ENCODE data around the gene GALM.
"Not testable (repeated sequence)": the region's sequence is repeated elsewhere in the genome, so short reads cannot be mapped to it uniquely, and the experiment has no call there.

The GALM gene

GRCh38 chr2:38708900-38709566, 43.1 kb downstream of the GALM start:
- peaks cover 0 to 3% (median 0%) of the 10 kb centered on the region in 4 experiments for H3K4me1 ChIP-seq (ENCODE audit: control extremely low read depth in 1 of 4, control insufficient read depth in 4 of 4, insufficient read depth in 4 of 4, low read length in 3 of 4)
- ChIA-PET POLR2A (interaction anchor here (0.7 kb wide), 1 partner anchor 251 kb away, joined by 3 read pairs; no protein-coding TSS in a partner anchor), CTCF (interaction anchor here (1.0 to 2.1 kb wide), 2 partner anchors 9 to 33 kb away, joined by 3 to 6 read pairs; no protein-coding TSS in a partner anchor)
- no peak overlapping the region for H3K4me3 ChIP-seq (ENCODE audit: control insufficient read depth in 1 of 7, extremely low read depth in 1 of 7, insufficient read depth in 4 of 7, low read depth in 2 of 7, low read length in 6 of 7)
- no peaks in the 10 kb centered on the region for H3K27me3 ChIP-seq (replicated peaks in 2 of 5; ENCODE audit: control insufficient read depth in 4 of 5, insufficient read depth in 5 of 5, low read length in 4 of 5)
- 100% methylated on average over 8 of the region's 12 CpGs for WGBS (ENCODE audit: insufficient coverage)
- no peak overlapping the region for H3K27ac ChIP-seq (ENCODE audit: insufficient read depth in 1 of 2, low read depth in 1 of 2, low read length in 2 of 2, poor library complexity in 1 of 2, severe bottlenecking in 2 of 2)
- no peaks in the 10 kb centered on the region for H3K36me3 ChIP-seq (ENCODE audit: control insufficient read depth in 4 of 4, insufficient read depth in 4 of 4, low read length in 3 of 4)
- H3K9me3 ChIP-seq (ENCODE audit: control extremely low read depth in 1 of 5, control insufficient read depth in 4 of 5, insufficient read depth in 2 of 5, low read depth in 1 of 5, low read length in 4 of 5) = no peaks in the 10 kb centered on the region
- no peak for DNase-seq

- Histone ChIP-seq H3K27ac (ENCODE audit: insufficient read depth in 1 of 2, low read depth in 1 of 2, low read length in 2 of 2, poor library complexity in 1 of 2, severe bottlenecking in 2 of 2) (no peak overlapping the region), H3K36me3 (ENCODE audit: control insufficient read depth in 4 of 4, insufficient read depth in 4 of 4, low read length in 3 of 4) (no peaks in the 10 kb centered on the region), H3K4me1 (ENCODE audit: control extremely low read depth in 1 of 4, control insufficient read depth in 4 of 4, insufficient read depth in 4 of 4, low read length in 3 of 4) (peaks cover 0 to 3% (median 0%) of the 10 kb centered on the region in 4 experiments), H3K27me3 (replicated peaks in 2 of 5; ENCODE audit: control insufficient read depth in 4 of 5, insufficient read depth in 5 of 5, low read length in 4 of 5) (no peaks in the 10 kb centered on the region), H3K4me3 (ENCODE audit: control insufficient read depth in 1 of 7, extremely low read depth in 1 of 7, insufficient read depth in 4 of 7, low read depth in 2 of 7, low read length in 6 of 7) (no peak overlapping the region), H3K9me3 (ENCODE audit: control extremely low read depth in 1 of 5, control insufficient read depth in 4 of 5, insufficient read depth in 2 of 5, low read depth in 1 of 5, low read length in 4 of 5) (no peaks in the 10 kb centered on the region)
- ChIA-PET POLR2A (no interaction called here), CTCF (interaction anchor here (1.0 kb wide), 1 partner anchor 32 kb away, joined by 3 read pairs; no protein-coding TSS in a partner anchor)
- DNase-seq = no peak
- 94% methylated on average over 4 of the region's 5 CpGs for WGBS (ENCODE audit: insufficient coverage)
Observed at GRCh38 chr2:38709567-38710194, 43.8 kb downstream of the GALM start.

GRCh38 chr2:38711558-38711957, 45.6 kb downstream of the GALM start:
- POLR2A ChIA-PET = no interaction called here

GRCh38 chr2:38712413-38712812, 46.5 kb downstream of the GALM start:
- no peak overlapping the region for H3K27ac ChIP-seq (ENCODE audit: insufficient read depth in 1 of 2, low read depth in 1 of 2, low read length in 2 of 2, poor library complexity in 1 of 2, severe bottlenecking in 2 of 2)
- no peaks in the 10 kb centered on the region for H3K27me3 ChIP-seq (replicated peaks in 2 of 5; ENCODE audit: control insufficient read depth in 4 of 5, insufficient read depth in 5 of 5, low read length in 4 of 5)
- no peaks in the 10 kb centered on the region for H3K9me3 ChIP-seq (ENCODE audit: control extremely low read depth in 1 of 5, control insufficient read depth in 4 of 5, insufficient read depth in 2 of 5, low read depth in 1 of 5, low read length in 4 of 5)
- ChIA-PET CTCF (no interaction called here), POLR2A (no interaction called here)
- WGBS (ENCODE audit: insufficient coverage) = 97% methylated on average over 7 of the region's 7 CpGs
- no peaks in the 10 kb centered on the region for H3K36me3 ChIP-seq (ENCODE audit: control insufficient read depth in 4 of 4, insufficient read depth in 4 of 4, low read length in 3 of 4)
- no peak for DNase-seq
- H3K4me1 ChIP-seq (ENCODE audit: control extremely low read depth in 1 of 4, control insufficient read depth in 4 of 4, insufficient read depth in 4 of 4, low read length in 3 of 4) = peaks cover 0 to 3% (median 0%) of the 10 kb centered on the region in 4 experiments
- no peak overlapping the region for H3K4me3 ChIP-seq (ENCODE audit: control insufficient read depth in 1 of 7, extremely low read depth in 1 of 7, insufficient read depth in 4 of 7, low read depth in 2 of 7, low read length in 6 of 7)

More at GRCh38 chr2:38711558-38711957, 45.6 kb downstream of the GALM start:
- H3K4me3 ChIP-seq (ENCODE audit: control insufficient read depth in 1 of 7, extremely low read depth in 1 of 7, insufficient read depth in 4 of 7, low read depth in 2 of 7, low read length in 6 of 7) = no peak overlapping the region
- H3K27me3 ChIP-seq (replicated peaks in 2 of 5; ENCODE audit: control insufficient read depth in 4 of 5, insufficient read depth in 5 of 5, low read length in 4 of 5) = no peaks in the 10 kb centered on the region
- no peak overlapping the region for H3K27ac ChIP-seq (ENCODE audit: insufficient read depth in 1 of 2, low read depth in 1 of 2, low read length in 2 of 2, poor library complexity in 1 of 2, severe bottlenecking in 2 of 2)
- H3K36me3 ChIP-seq (ENCODE audit: control insufficient read depth in 4 of 4, insufficient read depth in 4 of 4, low read length in 3 of 4) = no peaks in the 10 kb centered on the region
- H3K4me1 ChIP-seq (ENCODE audit: control extremely low read depth in 1 of 4, control insufficient read depth in 4 of 4, insufficient read depth in 4 of 4, low read length in 3 of 4) = peaks cover 0 to 3% (median 0%) of the 10 kb centered on the region in 4 experiments
- no peaks in the 10 kb centered on the region for H3K9me3 ChIP-seq (ENCODE audit: control extremely low read depth in 1 of 5, control insufficient read depth in 4 of 5, insufficient read depth in 2 of 5, low read depth in 1 of 5, low read length in 4 of 5)
- DNase-seq = no peak
- CTCF ChIA-PET = no interaction called here

GRCh38 chr2:38712871-38713270, 47.0 kb downstream of the GALM start:
- Histone ChIP-seq H3K36me3 (ENCODE audit: control insufficient read depth in 4 of 4, insufficient read depth in 4 of 4, low read length in 3 of 4) (no peaks in the 10 kb centered on the region), H3K27ac (ENCODE audit: insufficient read depth in 1 of 2, low read depth in 1 of 2, low read length in 2 of 2, poor library complexity in 1 of 2, severe bottlenecking in 2 of 2) (no peak overlapping the region), H3K4me3 (ENCODE audit: control insufficient read depth in 1 of 7, extremely low read depth in 1 of 7, insufficient read depth in 4 of 7, low read depth in 2 of 7, low read length in 6 of 7) (no peak overlapping the region), H3K9me3 (ENCODE audit: control extremely low read depth in 1 of 5, control insufficient read depth in 4 of 5, insufficient read depth in 2 of 5, low read depth in 1 of 5, low read length in 4 of 5) (no peaks in the 10 kb centered on the region), H3K27me3 (replicated peaks in 2 of 5; ENCODE audit: control insufficient read depth in 4 of 5, insufficient read depth in 5 of 5, low read length in 4 of 5) (no peaks in the 10 kb centered on the region), H3K4me1 (ENCODE audit: control extremely low read depth in 1 of 4, control insufficient read depth in 4 of 4, insufficient read depth in 4 of 4, low read length in 3 of 4) (peaks cover 0 to 3% (median 0%) of the 10 kb centered on the region in 4 experiments)
- 83% methylated on average over 3 of the region's 4 CpGs for WGBS (ENCODE audit: insufficient coverage)
- DNase-seq = no peak
- CTCF ChIA-PET = interaction anchor here (0.9 to 1.4 kb wide), 4 partner anchors 20 to 131 kb away, joined by 3 to 5 read pairs (median 4); no protein-coding TSS in a partner anchor
- POLR2A ChIA-PET = interaction anchor here (0.7 kb wide), 1 partner anchor 1530 kb away, joined by 3 read pairs; no protein-coding TSS in a partner anchor

- ChIA-PET POLR2A (interaction anchor here (0.7 kb wide), 1 partner anchor 1530 kb away, joined by 3 read pairs; no protein-coding TSS in a partner anchor), CTCF (interaction anchor here (0.9 to 1.4 kb wide), 6 partner anchors 10 to 132 kb away, joined by 3 to 5 read pairs (median 4); no protein-coding TSS in a partner anchor)
- no peak overlapping the region for H3K27ac ChIP-seq (ENCODE audit: insufficient read depth in 1 of 2, low read depth in 1 of 2, low read length in 2 of 2, poor library complexity in 1 of 2, severe bottlenecking in 2 of 2)
- H3K27me3 ChIP-seq (replicated peaks in 2 of 5; ENCODE audit: control insufficient read depth in 4 of 5, insufficient read depth in 5 of 5, low read length in 4 of 5) = no peaks in the 10 kb centered on the region
- peaks cover 0 to 3% (median 0%) of the 10 kb centered on the region in 4 experiments for H3K4me1 ChIP-seq (ENCODE audit: control extremely low read depth in 1 of 4, control insufficient read depth in 4 of 4, insufficient read depth in 4 of 4, low read length in 3 of 4)
- no peak overlapping the region for H3K4me3 ChIP-seq (ENCODE audit: control insufficient read depth in 1 of 7, extremely low read depth in 1 of 7, insufficient read depth in 4 of 7, low read depth in 2 of 7, low read length in 6 of 7)
- peak in 1 of 3 donors; percentile 26 for DNase-seq
- no peaks in the 10 kb centered on the region for H3K9me3 ChIP-seq (ENCODE audit: control extremely low read depth in 1 of 5, control insufficient read depth in 4 of 5, insufficient read depth in 2 of 5, low read depth in 1 of 5, low read length in 4 of 5)
- no peaks in the 10 kb centered on the region for H3K36me3 ChIP-seq (ENCODE audit: control insufficient read depth in 4 of 4, insufficient read depth in 4 of 4, low read length in 3 of 4)
- 39% methylated on average over 3 of the region's 3 CpGs for WGBS (ENCODE audit: insufficient coverage)
Observed at GRCh38 chr2:38713338-38713737, 47.4 kb downstream of the GALM start.

GRCh38 chr2:38714941-38715340, 49.0 kb downstream of the GALM start:
- H3K27me3 ChIP-seq (replicated peaks in 2 of 5; ENCODE audit: control insufficient read depth in 4 of 5, insufficient read depth in 5 of 5, low read length in 4 of 5); H3K4me1 ChIP-seq (ENCODE audit: control extremely low read depth in 1 of 4, control insufficient read depth in 4 of 4, insufficient read depth in 4 of 4, low read length in 3 of 4); H3K4me3 ChIP-seq (ENCODE audit: control insufficient read depth in 1 of 7, extremely low read depth in 1 of 7, insufficient read depth in 4 of 7, low read depth in 2 of 7, low read length in 6 of 7); H3K27ac ChIP-seq (ENCODE audit: insufficient read depth in 1 of 2, low read depth in 1 of 2, low read length in 2 of 2, poor library complexity in 1 of 2, severe bottlenecking in 2 of 2); H3K9me3 ChIP-seq (ENCODE audit: control extremely low read depth in 1 of 5, control insufficient read depth in 4 of 5, insufficient read depth in 2 of 5, low read depth in 1 of 5, low read length in 4 of 5); H3K36me3 ChIP-seq (ENCODE audit: control insufficient read depth in 4 of 4, insufficient read depth in 4 of 4, low read length in 3 of 4); CTCF ChIA-PET; POLR2A ChIA-PET; DNase-seq: not testable (repeated sequence)
- no CpG with 5 or more reads among the region's 1 CpG for WGBS (ENCODE audit: insufficient coverage)

Measured in common myeloid progenitor, CD34-positive (primary cell).